Measurements from ENCODE around the gene DDX39A. TPM values are rescaled to one million over a fixed set of nuclear protein-coding genes. Genes with fewer than 3 reads are reported as not detected.
"Not testable (repeated sequence)": the region's sequence is repeated elsewhere in the genome, so short reads cannot be mapped to it uniquely, and the experiment has no call there.

The DDX39A gene
- total RNA-seq = 238 and 242 TPM in 2 replicates

GRCh38 chr19:14419106-14419813 lies at the start of gene DDX39A:
DDX39A (minus strand) TSS chr19:14419341; CDS start chr19:14413220, 6,121 bp downstream.
- intact Hi-C loops (cut with micrococcal nuclease) = loop anchor here (1.0 to 5.0 kb wide), 9 partner anchors 13 to 1266 kb away; partner anchors contain the start of genes DNAJB1 and TECR

GRCh38 chr19:14467816-14468215 lies 48.7 kb upstream of the DDX39A start:
- intact Hi-C loops (cut with micrococcal nuclease) = no loop called here

- intact Hi-C loops (cut with micrococcal nuclease) = no loop called here
These were observed 48.2 kb upstream of the DDX39A start for GRCh38 chr19:14467391-14467790.

- intact Hi-C loops (cut with micrococcal nuclease) = no loop called here
These were observed 44.6 kb upstream of the DDX39A start for GRCh38 chr19:14463747-14464146.

GRCh38 chr19:14462401-14462800 lies 43.3 kb upstream of the DDX39A start:
- intact Hi-C loops (cut with micrococcal nuclease) = not testable (repeated sequence)

- intact Hi-C loops (cut with micrococcal nuclease) = no loop called here
These were observed 41.8 kb upstream of the DDX39A start for GRCh38 chr19:14460935-14461334.

- intact Hi-C loops (cut with micrococcal nuclease) = no loop called here
These were observed 40.6 kb upstream of the DDX39A start for GRCh38 chr19:14459703-14460102.

GRCh38 chr19:14452303-14452702 lies 33.2 kb upstream of the DDX39A start:
- intact Hi-C loops (cut with micrococcal nuclease) = not testable (repeated sequence)

GRCh38 chr19:14450876-14451275 lies 31.7 kb upstream of the DDX39A start:
- intact Hi-C loops (cut with micrococcal nuclease) = loop anchor here (1.0 kb wide), 1 partner anchor 11 kb away; no protein-coding TSS in a partner anchor

GRCh38 chr19:14450168-14450874 lies 31.2 kb upstream of the DDX39A start:
- intact Hi-C loops (cut with micrococcal nuclease) = loop anchor here (1.0 kb wide), 1 partner anchor 10 kb away; no protein-coding TSS in a partner anchor

GRCh38 chr19:14449321-14449720 lies 30.2 kb upstream of the DDX39A start:
- intact Hi-C loops (cut with micrococcal nuclease) = no loop called here

GRCh38 chr19:14446336-14447036 lies 27.3 kb upstream of the DDX39A start:
- intact Hi-C loops (cut with micrococcal nuclease) = no loop called here

GRCh38 chr19:14443632-14444216 lies 24.6 kb upstream of the DDX39A start:
- intact Hi-C loops (cut with micrococcal nuclease) = no loop called here

GRCh38 chr19:14442891-14443631 lies 23.9 kb upstream of the DDX39A start:
- intact Hi-C loops (cut with micrococcal nuclease) = no loop called here

GRCh38 chr19:14441041-14441938 lies 22.1 kb upstream of the DDX39A start:
- intact Hi-C loops (cut with micrococcal nuclease) = no loop called here

GRCh38 chr19:14440049-14440448 lies 20.9 kb upstream of the DDX39A start:
- intact Hi-C loops (cut with micrococcal nuclease) = loop anchor here (1.0 kb wide), 2 partner anchors 8 to 10 kb away; no protein-coding TSS in a partner anchor

- intact Hi-C loops (cut with micrococcal nuclease) = no loop called here
These were observed 19.9 kb upstream of the DDX39A start for GRCh38 chr19:14439014-14439413.

- intact Hi-C loops (cut with micrococcal nuclease) = no loop called here
These were observed 18.5 kb upstream of the DDX39A start for GRCh38 chr19:14437578-14438140.

GRCh38 chr19:14435320-14436050 lies 16.3 kb upstream of the DDX39A start:
- intact Hi-C loops (cut with micrococcal nuclease) = no loop called here

Data from T-helper 1 cell treated with Interleukin-12 subunit alpha and Interleukin-12 subunit beta and Interleukin-4 antibody, amounts not matched to agents 30 ng/mL and 1 ng/mL, for 36 hours (primary cell).